H9 (cell line): ENCODE results near the gene CCDC93. TPM values are rescaled to one million over a fixed set of nuclear protein-coding genes. Genes with fewer than 3 reads are reported as not detected.

Source experiments
- DNase-seq: peaks from one replicate; pipeline ENCODE4 v3.0.0-alpha.2; 2017
- H2AFZ ChIP-seq: one replicate; pipeline ENCODE4 v1.6.1; 2013; ENCODE audit warnings: mild to moderate bottlenecking, low read length, control low read depth, moderate library complexity
- H2AK5ac ChIP-seq: 2 replicates; pipeline ENCODE4 v1.6.1; 2013; ENCODE audit warnings: low read length, control low read depth, mixed read lengths; ENCODE audit not compliant: insufficient read length
- H2BK120ac ChIP-seq: one replicate; pipeline ENCODE4 v1.6.1; 2013; ENCODE audit warnings: low read depth, mild to moderate bottlenecking, low read length, control low read depth, inconsistent platforms; ENCODE audit not compliant: poor library complexity, severe bottlenecking
- H2BK12ac ChIP-seq: 2 replicates; pipeline ENCODE4 v1.6.1; 2013; ENCODE audit warnings: low read length, control low read depth, mixed read lengths, low read depth; ENCODE audit not compliant: insufficient read length
- H2BK15ac ChIP-seq: 2 replicates; pipeline ENCODE4 v1.6.1; 2013; ENCODE audit warnings: low read depth, low read length, control low read depth
- H2BK20ac ChIP-seq: one replicate; pipeline ENCODE4 v1.6.1; 2013; ENCODE audit warnings: low read depth, mild to moderate bottlenecking, low read length, control low read depth, inconsistent platforms; ENCODE audit not compliant: poor library complexity, severe bottlenecking
- H2BK5ac ChIP-seq: 2 replicates; pipeline ENCODE4 v1.6.1; 2013; ENCODE audit warnings: low read length, control low read depth, mixed read lengths; ENCODE audit not compliant: insufficient read length
- H3K14ac ChIP-seq: 2 replicates; pipeline ENCODE4 v1.6.1; 2013; ENCODE audit warnings: low read length, control low read depth; ENCODE audit not compliant: insufficient read depth
- H3K18ac ChIP-seq: 2 replicates; pipeline ENCODE4 v1.6.1; 2013; ENCODE audit warnings: low read depth, mild to moderate bottlenecking, mixed read lengths, low read length, control low read depth; ENCODE audit not compliant: insufficient read length
- H3K23ac ChIP-seq: 2 replicates; pipeline ENCODE4 v1.6.1; 2013; ENCODE audit warnings: low read length, control low read depth, mixed read lengths, low read depth; ENCODE audit not compliant: insufficient read length
- H3K23me2 ChIP-seq: 2 replicates; pipeline ENCODE4 v1.6.1; 2013; ENCODE audit warnings: low read depth, mild to moderate bottlenecking, mixed read lengths, low read length, control low read depth; ENCODE audit not compliant: insufficient read length, poor library complexity, severe bottlenecking
- H3K27ac ChIP-seq: 2 replicates; pipeline ENCODE4 v1.5.1; 2013; ENCODE audit warnings: low read length, control low read depth, mixed read lengths, low read depth; ENCODE audit not compliant: insufficient read length
- H3K27me3 ChIP-seq: 2 replicates; pipeline ENCODE4 v1.6.1; 2013; ENCODE audit warnings: low read length, control low read depth, inconsistent platforms; ENCODE audit not compliant: insufficient read depth
- H3K4ac ChIP-seq: 2 replicates; pipeline ENCODE4 v1.6.1; 2013; ENCODE audit warnings: low read depth, mild to moderate bottlenecking, control low read depth, inconsistent platforms, low read length, moderate library complexity
- H3K4me1 ChIP-seq: 2 replicates; pipeline ENCODE4 v1.6.1; 2013; ENCODE audit warnings: low read length, control low read depth, inconsistent platforms; ENCODE audit not compliant: insufficient read depth
- H3K4me2 ChIP-seq: 2 replicates; pipeline ENCODE4 v1.6.1; 2013; ENCODE audit warnings: low read length, control low read depth, mixed read lengths; ENCODE audit not compliant: insufficient read length, insufficient read depth
- H3K56ac ChIP-seq: 2 replicates; pipeline ENCODE4 v1.6.1; 2013; ENCODE audit warnings: low read depth, mild to moderate bottlenecking, mixed read lengths, low read length, control low read depth; ENCODE audit not compliant: insufficient read length
- H3K79me1 ChIP-seq: 2 replicates; pipeline ENCODE4 v1.6.1; 2013; ENCODE audit warnings: low read depth, mild to moderate bottlenecking, moderate library complexity, low read length, control low read depth, inconsistent platforms; ENCODE audit not compliant: insufficient read depth, poor library complexity, severe bottlenecking
- H3K79me2 ChIP-seq: 2 replicates; pipeline ENCODE4 v1.6.1; 2013; ENCODE audit warnings: low read length, control low read depth, inconsistent platforms; ENCODE audit not compliant: insufficient read depth
- H3K9ac ChIP-seq: 2 replicates; pipeline ENCODE4 v1.6.1; 2013; ENCODE audit warnings: low read length, control low read depth, mixed read lengths; ENCODE audit not compliant: insufficient read length; ENCODE audit errors: extremely low read depth
- H3K9me3 ChIP-seq: one replicate; pipeline ENCODE4 v1.6.1; 2013; ENCODE audit warnings: low read depth, low read length, inconsistent platforms; ENCODE audit not compliant: control insufficient read depth
- H3T11ph ChIP-seq: one replicate; pipeline ENCODE4 v1.6.1; 2013; ENCODE audit warnings: mild to moderate bottlenecking, low read length, control low read depth, inconsistent platforms
- H4K20me1 ChIP-seq: one replicate; pipeline ENCODE4 v1.6.1; 2013; ENCODE audit not compliant: control insufficient read depth, insufficient read length, insufficient read depth
- H4K5ac ChIP-seq: 2 replicates; pipeline ENCODE4 v1.6.1; 2013; ENCODE audit warnings: low read depth, mild to moderate bottlenecking, mixed read lengths, low read length, control low read depth; ENCODE audit not compliant: insufficient read length
- H4K8ac ChIP-seq: replicated peaks from 2 replicates; pipeline ENCODE4 v1.6.1; 2013; ENCODE audit warnings: low read length, control low read depth, mixed read lengths, low read depth; ENCODE audit not compliant: insufficient read length
- H4K91ac ChIP-seq: 2 replicates; pipeline ENCODE4 v1.6.1; 2013; ENCODE audit warnings: low read depth, mild to moderate bottlenecking, moderate library complexity, mixed read lengths, low read length, control low read depth; ENCODE audit not compliant: insufficient read length
- H3K27ac Mint-ChIP-seq, 3 experiments: 2 replicates in 2 of 3; 3 replicates in 1 of 3; pipeline ENCODE4 v1.8.0; 2020 to 2021; ENCODE audit warnings: mixed read lengths in 3 of 3, mild to moderate bottlenecking in 1 of 3, moderate library complexity in 1 of 3
- H3K27me3 Mint-ChIP-seq: 2 replicates; pipeline ENCODE4 v1.8.0; 2021; ENCODE audit warnings: low read depth, mild to moderate bottlenecking, moderate library complexity, mixed read lengths
- H3K36me3 Mint-ChIP-seq, 3 experiments: 2 replicates in 2 of 3; 3 replicates in 1 of 3; pipeline ENCODE4 v1.8.0; 2020 to 2021; ENCODE audit warnings: low read depth in 3 of 3, mixed read lengths in 3 of 3; ENCODE audit not compliant: insufficient read depth in 1 of 3
- H3K4me1 Mint-ChIP-seq, 2 experiments: 2 replicates each; pipeline ENCODE4 v1.8.0; 2020; ENCODE audit warnings: mixed read lengths in 2 of 2
- H3K4me3 Mint-ChIP-seq, 2 experiments: 2 replicates in 1 of 2; 3 replicates in 1 of 2; pipeline ENCODE4 v1.8.0; 2020 to 2021; ENCODE audit warnings: mild to moderate bottlenecking in 2 of 2, mixed read lengths in 2 of 2, moderate library complexity in 1 of 2
- H3K9me3 Mint-ChIP-seq, 2 experiments: 2 replicates in 1 of 2; 3 replicates in 1 of 2; pipeline ENCODE4 v1.8.0; 2020; ENCODE audit warnings: mild to moderate bottlenecking in 2 of 2, mixed read lengths in 2 of 2, moderate library complexity in 1 of 2
- CTCF ChIP-seq: fragments of 200-600 bp; sonication (generic); conservative IDR thresholded peaks from 3 replicates; pipeline ENCODE4 v1.8.0; 2021; ENCODE audit warnings: antibody characterized with exemption, mild to moderate bottlenecking
- WGBS: extraction: QIAGEN DNeasy Blood & Tissue Kit; methylation state at CpG from one replicate; pipeline ENCODE4 v1.1.7; 2013; ENCODE audit warnings: missing lambda C conversion rate, low lambda C conversion rate, mixed read lengths; ENCODE audit not compliant: insufficient read length; ENCODE audit errors: extremely low coverage; 5-methylcytosine and 5-hydroxymethylcytosine counted together
- total RNA-seq: library from RNA; stranded (reverse); gene quantifications from 2 replicates; pipeline ENCODE4 v1.2.1, GENCODE V29; 2021

CCDC93 gene
- total RNA-seq, 1 experiment from 2014 or later: 16.4 TPM

GRCh38 chr2:118051826-118052358 is 38.0 kb upstream of the CCDC93 start:
- no peak overlapping the region for H2AFZ ChIP-seq
- H2BK20ac ChIP-seq: no peak overlapping the region
- WGBS: no CpG with 5 or more reads among the region's 3 CpGs
- no peak overlapping the region for H2AK5ac ChIP-seq
- H3K23ac ChIP-seq: no peak overlapping the region
- H3K56ac ChIP-seq: no peak overlapping the region
- H3K4ac ChIP-seq: no peak overlapping the region
- H4K20me1 ChIP-seq: no peaks in the 10 kb centered on the region
- H3K4me1 ChIP-seq: no peaks in the 10 kb centered on the region
- H3K9me3 ChIP-seq: no peaks in the 10 kb centered on the region
- DNase-seq: no peak
- no peaks in the 10 kb centered on the region for H3K79me2 ChIP-seq
- H2BK120ac ChIP-seq: no peak overlapping the region
- H4K5ac ChIP-seq: no peak overlapping the region
- H2BK5ac ChIP-seq: no peak overlapping the region
- TF ChIP-seq CTCF: no peak
- Mint-ChIP-seq H3K4me3 (no peak overlapping the region), H3K9me3 (no peaks in the 10 kb centered on the region), H3K4me1 (peaks cover 5 to 11% of the 10 kb centered on the region in 2 experiments), H3K27me3 (peaks cover 4% of the 10 kb centered on the region; the same call in 1 of the 2 replicates), H3K27ac (no peak overlapping the region), H3K36me3 (no peaks in the 10 kb centered on the region)
- no peaks in the 10 kb centered on the region for H3K27me3 ChIP-seq
- no peak overlapping the region for H3T11ph ChIP-seq
- H2BK12ac ChIP-seq: no peak overlapping the region
- no peak overlapping the region for H2BK15ac ChIP-seq
- H3K27ac ChIP-seq: no peak overlapping the region
- H4K8ac ChIP-seq: no peak overlapping the region
- H3K14ac ChIP-seq: no peak overlapping the region
- H3K18ac ChIP-seq: no peak overlapping the region
- no peak overlapping the region for H3K4me2 ChIP-seq
- H3K79me1 ChIP-seq: no peaks in the 10 kb centered on the region
- H4K91ac ChIP-seq: no peak overlapping the region
- no peaks in the 10 kb centered on the region for H3K23me2 ChIP-seq
- no peak overlapping the region for H3K9ac ChIP-seq
